ENCODE results near the gene PDE4D.
"Not testable (repeated sequence)": the region's sequence is repeated elsewhere in the genome, so short reads cannot be mapped to it uniquely, and the experiment has no call there.

PDE4D gene

GRCh38 chr5:59418808-59419207 is 474.7 kb downstream of the PDE4D start:
- DNase-seq: no peak
- H3K4me3 ChIP-seq: no peak overlapping the region
- intact Hi-C loops (cut with DNase I; ENCODE audit: low total_unique reads): no loop called here
- no peaks in the 10 kb centered on the region for H3K27me3 ChIP-seq
- no peaks in the 10 kb centered on the region for H3K9me3 ChIP-seq
- no peaks in the 10 kb centered on the region for H3K4me1 ChIP-seq
- no peak for TF ChIP-seq CTCF (IDR thresholded peaks at IDR 0.05)
- H3K27ac ChIP-seq: no peak overlapping the region
- H3K36me3 ChIP-seq: no peaks in the 10 kb centered on the region

GRCh38 chr5:59416451-59416850 is 477.1 kb downstream of the PDE4D start:
- no peak for DNase-seq
- no peaks in the 10 kb centered on the region for H3K4me1 ChIP-seq
- H3K4me3 ChIP-seq: no peak overlapping the region
- intact Hi-C loops (cut with DNase I; ENCODE audit: low total_unique reads): no loop called here
- no peak overlapping the region for H3K27ac ChIP-seq
- no peaks in the 10 kb centered on the region for H3K27me3 ChIP-seq
- no peaks in the 10 kb centered on the region for H3K36me3 ChIP-seq
- H3K9me3 ChIP-seq: no peaks in the 10 kb centered on the region
- TF ChIP-seq CTCF (IDR thresholded peaks at IDR 0.05): no peak

- no peak for DNase-seq
- H3K4me1 ChIP-seq: no peaks in the 10 kb centered on the region
- H3K9me3 ChIP-seq: no peaks in the 10 kb centered on the region
- no peaks in the 10 kb centered on the region for H3K36me3 ChIP-seq
- no peak for TF ChIP-seq CTCF (IDR thresholded peaks at IDR 0.05)
- H3K27me3 ChIP-seq: no peaks in the 10 kb centered on the region
- intact Hi-C loops (cut with DNase I; ENCODE audit: low total_unique reads): no loop called here
- no peak overlapping the region for H3K4me3 ChIP-seq
- H3K27ac ChIP-seq: no peak overlapping the region
These were observed 477.5 kb downstream of the PDE4D start for GRCh38 chr5:59416026-59416425.

- TF ChIP-seq CTCF (IDR thresholded peaks at IDR 0.05): no peak
- Histone ChIP-seq H3K9me3 (peaks cover 0 to 14% (median 0%) of the 10 kb centered on the region in 3 donors), H3K27ac (no peak overlapping the region), H3K27me3 (no peaks in the 10 kb centered on the region), H3K4me3 (no peak overlapping the region), H3K36me3 (no peaks in the 10 kb centered on the region), H3K4me1 (no peaks in the 10 kb centered on the region)
- intact Hi-C loops (cut with DNase I; ENCODE audit: low total_unique reads): no loop called here
- no peak for DNase-seq
These were observed 481.1 kb downstream of the PDE4D start for GRCh38 chr5:59412428-59412827.

- H3K27ac ChIP-seq; H3K4me3 ChIP-seq; DNase-seq; intact Hi-C loops (cut with DNase I; ENCODE audit: low total_unique reads); H3K4me1 ChIP-seq; H3K27me3 ChIP-seq; H3K36me3 ChIP-seq: not testable (repeated sequence)
- peaks cover 0 to 14% (median 4%) of the 10 kb centered on the region in 3 donors for H3K9me3 ChIP-seq
These were observed 484.5 kb downstream of the PDE4D start for GRCh38 chr5:59408997-59409396.

GRCh38 chr5:59407967-59408366 is 485.6 kb downstream of the PDE4D start:
- no peak for DNase-seq
- Histone ChIP-seq H3K4me1 (no peaks in the 10 kb centered on the region), H3K27ac (no peak overlapping the region), H3K36me3 (no peaks in the 10 kb centered on the region), H3K9me3 (peaks cover 0 to 14% (median 4%) of the 10 kb centered on the region in 3 donors), H3K4me3 (no peak overlapping the region), H3K27me3 (no peaks in the 10 kb centered on the region)
- TF ChIP-seq CTCF (IDR thresholded peaks at IDR 0.05): no peak
- intact Hi-C loops (cut with DNase I; ENCODE audit: low total_unique reads): no loop called here

Data from tibial artery (tissue), 4 donors.